Lung (tissue), 12 donors: Measurements from ENCODE around the gene OR52K2. TPM values are rescaled to one million over a fixed set of nuclear protein-coding genes. Genes with fewer than 3 reads are reported as not detected.
"Not testable (repeated sequence)": the region's sequence is repeated elsewhere in the genome, so short reads cannot be mapped to it uniquely, and the experiment has no call there.

ENCODE experiments used
- ATAC-seq: fragments of 200-7000 bp; cut with Tn5 transposase; one replicate; pipeline ENCODE4 v1.9.1; 2020; ENCODE audit warnings: moderate number of reproducible peaks; ENCODE audit not compliant: insufficient read depth, low FRiP score
- DNase-seq, 3 donors: peaks; one replicate each; pipeline ENCODE4 v3.0.0-alpha.2; 2013 to 2017
- H3K27ac ChIP-seq, 2 donors: one replicate each; pipeline ENCODE4 v1.5.1; 2013; ENCODE audit warnings: mild to moderate bottlenecking in 2 of 2, moderate library complexity in 2 of 2, control low read depth in 1 of 2, inconsistent platforms in 1 of 2, low read depth in 1 of 2, low read length in 1 of 2
- H3K27me3 ChIP-seq, 3 donors: one replicate each; pipeline ENCODE4 v1.5.1; 2013; ENCODE audit warnings: low read length in 2 of 3; ENCODE audit not compliant: control insufficient read depth in 3 of 3, insufficient read depth in 3 of 3
- H3K36me3 ChIP-seq, 4 donors: one replicate each; pipeline ENCODE4 v1.5.1; 2013; ENCODE audit warnings: low read length in 4 of 4, mild to moderate bottlenecking in 1 of 4, moderate library complexity in 1 of 4; ENCODE audit not compliant: control insufficient read depth in 4 of 4, insufficient read depth in 4 of 4
- H3K4me1 ChIP-seq, 5 donors: one replicate each; pipeline ENCODE4 v1.5.1; 2013; ENCODE audit warnings: low read length in 5 of 5, mild to moderate bottlenecking in 2 of 5, moderate library complexity in 1 of 5; ENCODE audit not compliant: control insufficient read depth in 5 of 5, insufficient read depth in 5 of 5
- H3K4me3 ChIP-seq: one replicate; pipeline ENCODE4 v1.5.1; 2013; ENCODE audit warnings: mild to moderate bottlenecking, control low read depth, moderate library complexity
- H3K9ac ChIP-seq, 2 donors: one replicate each; pipeline ENCODE4 v1.5.1; 2013; ENCODE audit warnings: low read length in 2 of 2, control low read depth in 1 of 2; ENCODE audit not compliant: insufficient read depth in 1 of 2
- H3K9me3 ChIP-seq, 4 donors: one replicate each; pipeline ENCODE4 v1.5.1; 2013; ENCODE audit warnings: low read length in 3 of 4, mild to moderate bottlenecking in 1 of 4, moderate library complexity in 1 of 4; ENCODE audit not compliant: control insufficient read depth in 4 of 4, insufficient read depth in 3 of 4
- WGBS, 2 donors: extraction: QIAGEN DNeasy Blood & Tissue Kit; methylation state at CpG; one replicate each; pipeline ENCODE4 v1.1.7; 2013; 5-methylcytosine and 5-hydroxymethylcytosine counted together
- polyA plus RNA-seq, 2 donors: library from polyadenylated mRNA; stranded (reverse); fragments of 200-250 nt; gene quantifications; one replicate each; pipeline ENCODE4 v1.2.1, GENCODE V29; 2013
- total RNA-seq, 2 donors: library from RNA; depleted of rRNA in 1 of 2; stranded (reverse); fragments of >200 nt in 1 of 2; gene quantifications; one replicate each; pipeline ENCODE4 v1.2.1, GENCODE V29; 2014 to 2021
- TF ChIP-seq, protein P1 (sequence below): IDR thresholded peaks from 2 replicates; pipeline ENCODE4 v1.5.1; 2012; ENCODE audit warnings: mild to moderate bottlenecking; ENCODE audit errors: control extremely low read depth, extremely low read depth
- donor health status: control.
- donor health status: control.
- donor health status: Bipolar disorder and iron deficiency.
- donor health status: healthy.
- donor health status: DM: yes; HTN: yes; CAD: no.

Gene OR52K2
- total and polyA plus RNA-seq, 4 donors = 0.06 to 0.67 TPM; not detected in 2

DNA sequence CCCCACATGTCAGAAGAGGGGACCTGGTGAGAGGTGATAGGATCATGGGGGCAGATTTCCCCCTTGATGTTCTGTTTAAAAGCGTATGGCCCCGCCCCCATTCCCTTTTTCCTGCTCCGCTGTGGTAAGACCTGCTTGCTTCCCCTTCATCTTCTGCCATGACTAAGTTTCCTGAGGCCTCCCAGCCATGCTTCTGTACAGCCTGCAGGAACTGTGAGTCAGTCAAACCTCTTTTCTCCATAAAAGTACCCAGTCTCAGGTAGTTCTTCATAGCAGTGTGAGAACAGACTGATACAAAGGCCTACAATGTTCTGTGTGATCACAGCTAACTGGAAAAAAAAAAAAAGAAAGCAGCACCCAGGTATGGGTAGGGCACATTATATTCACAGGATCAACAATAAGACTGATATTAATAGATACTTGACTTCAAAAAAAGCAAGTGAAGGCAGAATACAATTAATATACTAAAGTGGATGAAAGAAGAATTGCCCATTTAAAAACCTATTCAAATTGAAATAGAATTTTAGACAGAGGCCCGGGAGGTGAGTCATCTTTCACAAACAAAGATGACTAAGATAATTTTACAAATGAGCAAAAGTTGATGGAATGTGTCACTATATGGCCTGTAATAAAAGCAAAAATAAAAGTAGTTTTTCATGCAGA is 31.6 kb downstream of the OR52K2 start:
- Histone ChIP-seq H3K4me1 (peaks cover 0 to 3% (median 0%) of the 10 kb centered on the region in 5 donors), H3K4me3 (no peak overlapping the region), H3K27ac (no peak overlapping the region), H3K36me3 (no peaks in the 10 kb centered on the region), H3K9ac (no peak overlapping the region), H3K27me3 (no peaks in the 10 kb centered on the region), H3K9me3 (no peaks in the 10 kb centered on the region)
- 63 to 65% methylated on average over 4 of the region's 4 CpGs for WGBS, 2 donors
- DNase-seq (no peak), ATAC-seq (no peak)
- TF ChIP-seq, protein P1, sequence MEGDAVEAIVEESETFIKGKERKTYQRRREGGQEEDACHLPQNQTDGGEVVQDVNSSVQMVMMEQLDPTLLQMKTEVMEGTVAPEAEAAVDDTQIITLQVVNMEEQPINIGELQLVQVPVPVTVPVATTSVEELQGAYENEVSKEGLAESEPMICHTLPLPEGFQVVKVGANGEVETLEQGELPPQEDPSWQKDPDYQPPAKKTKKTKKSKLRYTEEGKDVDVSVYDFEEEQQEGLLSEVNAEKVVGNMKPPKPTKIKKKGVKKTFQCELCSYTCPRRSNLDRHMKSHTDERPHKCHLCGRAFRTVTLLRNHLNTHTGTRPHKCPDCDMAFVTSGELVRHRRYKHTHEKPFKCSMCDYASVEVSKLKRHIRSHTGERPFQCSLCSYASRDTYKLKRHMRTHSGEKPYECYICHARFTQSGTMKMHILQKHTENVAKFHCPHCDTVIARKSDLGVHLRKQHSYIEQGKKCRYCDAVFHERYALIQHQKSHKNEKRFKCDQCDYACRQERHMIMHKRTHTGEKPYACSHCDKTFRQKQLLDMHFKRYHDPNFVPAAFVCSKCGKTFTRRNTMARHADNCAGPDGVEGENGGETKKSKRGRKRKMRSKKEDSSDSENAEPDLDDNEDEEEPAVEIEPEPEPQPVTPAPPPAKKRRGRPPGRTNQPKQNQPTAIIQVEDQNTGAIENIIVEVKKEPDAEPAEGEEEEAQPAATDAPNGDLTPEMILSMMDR = no peak

DNA sequence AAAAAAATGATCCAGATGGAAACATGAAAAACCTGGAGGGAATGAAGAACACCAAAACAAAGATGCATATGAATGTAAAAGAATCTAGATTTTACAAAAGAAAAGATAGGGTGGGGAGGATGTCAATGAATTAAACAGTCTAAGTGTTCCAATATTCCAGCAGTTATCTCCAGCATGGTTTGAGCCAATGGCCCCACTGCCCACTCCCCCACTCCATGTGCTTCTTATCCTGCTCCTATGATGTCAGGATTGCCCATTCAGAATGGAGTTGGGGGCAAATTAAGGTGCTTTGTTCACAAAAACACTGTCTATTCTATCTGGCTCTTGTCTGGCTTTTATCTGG is 32.1 kb downstream of the OR52K2 start:
- ATAC-seq = no peak
- TF ChIP-seq, protein P1 = no peak
- Histone ChIP-seq H3K27ac (no peak overlapping the region), H3K4me1 (peaks cover 0 to 3% (median 0%) of the 10 kb centered on the region in 5 donors), H3K4me3 (no peak overlapping the region), H3K27me3 (no peaks in the 10 kb centered on the region), H3K9me3 (no peaks in the 10 kb centered on the region), H3K36me3 (no peaks in the 10 kb centered on the region), H3K9ac (no peak overlapping the region)
- DNase-seq = no peak

- no peak within 1 kb of the TSS for H3K27ac ChIP-seq
- no peak within 1 kb of the TSS for H3K9ac ChIP-seq
- no peaks in the 10 kb centered on the region for H3K9me3 ChIP-seq
- H3K4me1 ChIP-seq = peaks cover 0 to 3% (median 0%) of the 10 kb centered on the region in 5 donors
- TF ChIP-seq, protein P1 = no peak
- H3K4me3 ChIP-seq = no peak within 1 kb of the TSS
- no peaks in the 10 kb centered on the region for H3K36me3 ChIP-seq
- DNase-seq = peak in 1 of 3 donors; percentile 16
- H3K27me3 ChIP-seq = no peaks in the 10 kb centered on the region
- 35 to 59% methylated on average over 2 of the region's 2 CpGs for WGBS, 2 donors
- ATAC-seq = peak; percentile 53
These were observed 33.4 kb downstream of the OR52K2 start, which contains the start of gene OR52K1 for GRCh38 chr11:4482445-4482844. OR52K1 (plus strand) TSS chr11:4482646; CDS start chr11:4488901, 6,255 bp downstream.

- H3K9me3 ChIP-seq = no peaks in the 10 kb centered on the region
- H3K27me3 ChIP-seq = no peaks in the 10 kb centered on the region
- no peaks in the 10 kb centered on the region for H3K36me3 ChIP-seq
- peaks cover 0 to 3% (median 0%) of the 10 kb centered on the region in 5 donors for H3K4me1 ChIP-seq
- no peak overlapping the region for H3K27ac ChIP-seq
- DNase-seq (no peak), ATAC-seq (no peak)
- H3K9ac ChIP-seq = no peak overlapping the region
- 68 to 82% methylated on average over 4 of the region's 4 CpGs for WGBS, 2 donors
- TF ChIP-seq, protein P1 = no peak
- no peak overlapping the region for H3K4me3 ChIP-seq
These were observed 35.2 kb downstream of the OR52K2 start for GRCh38 chr11:4484310-4484709.

GRCh38 chr11:4491405-4491804 is 42.3 kb downstream of the OR52K2 start:
- not testable (repeated sequence) for H3K36me3 ChIP-seq, H3K9me3 ChIP-seq, ATAC-seq, H3K27ac ChIP-seq, H3K9ac ChIP-seq, H3K4me3 ChIP-seq, DNase-seq
- 70 to 93% methylated on average over 2 of the region's 2 CpGs for WGBS, 2 donors
- Histone ChIP-seq H3K27me3 (peaks cover 0 to 13% (median 0%) of the 10 kb centered on the region in 3 donors), H3K4me1 (peaks cover 0 to 10% (median 2%) of the 10 kb centered on the region in 5 donors)
